Measurements from ENCODE around the gene PRAC1.

Gene PRAC1

GRCh38 chr17:48725004-48725287, 2.6 kb upstream of the PRAC1 start:
- Histone ChIP-seq H3F3A (ENCODE audit: insufficient read depth) (no peaks in the 10 kb centered on the region), H3K79me2 (ENCODE audit: insufficient read depth, low read length) (no peaks in the 10 kb centered on the region), H3K36me3 (ENCODE audit: low read length) (no peaks in the 10 kb centered on the region), H3K27me3 (ENCODE audit: low read length) (no peaks in the 10 kb centered on the region), H3K4me3 (ENCODE audit: insufficient read depth, low read length, poor library complexity, severe bottlenecking) (no peak overlapping the region), H3K9me3 (ENCODE audit: insufficient read depth, low read length) (no peaks in the 10 kb centered on the region), H3K9ac (ENCODE audit: low read length) (no peak overlapping the region), H3K4me2 (ENCODE audit: low read depth, low read length, poor library complexity, severe bottlenecking) (no peak overlapping the region), H3K27ac (ENCODE audit: low read depth, low read length) (no peak overlapping the region), H2AFZ (ENCODE audit: low read depth, low read length, severe bottlenecking) (no peak overlapping the region), H3K9me2 (replicated peaks; ENCODE audit: insufficient read depth, low read length) (no peaks in the 10 kb centered on the region), H4K20me1 (ENCODE audit: low read depth, low read length) (no peaks in the 10 kb centered on the region)
- no peak for TF ChIP-seq CTCF (IDR thresholded peaks at IDR 0.05; ENCODE audit: insufficient read depth, low read length, poor library complexity, severe bottlenecking)

- Histone ChIP-seq H4K20me1 (ENCODE audit: low read depth, low read length) (no peaks in the 10 kb centered on the region), H3K9me3 (ENCODE audit: insufficient read depth, low read length) (no peaks in the 10 kb centered on the region), H3K4me3 (ENCODE audit: insufficient read depth, low read length, poor library complexity, severe bottlenecking) (no peak overlapping the region), H3K9ac (ENCODE audit: low read length) (no peak overlapping the region), H2AFZ (ENCODE audit: low read depth, low read length, severe bottlenecking) (no peak overlapping the region), H3K79me2 (ENCODE audit: insufficient read depth, low read length) (no peaks in the 10 kb centered on the region), H3F3A (ENCODE audit: insufficient read depth) (no peaks in the 10 kb centered on the region), H3K36me3 (ENCODE audit: low read length) (no peaks in the 10 kb centered on the region), H3K27me3 (ENCODE audit: low read length) (no peaks in the 10 kb centered on the region), H3K4me2 (ENCODE audit: low read depth, low read length, poor library complexity, severe bottlenecking) (no peak overlapping the region), H3K27ac (ENCODE audit: low read depth, low read length) (no peak overlapping the region), H3K9me2 (replicated peaks; ENCODE audit: insufficient read depth, low read length) (no peaks in the 10 kb centered on the region)
- TF ChIP-seq EZH2phosphoT487 (conservative IDR thresholded peaks at IDR 0.05; ENCODE audit: low read length) (no peak), CTCF (IDR thresholded peaks at IDR 0.05; ENCODE audit: insufficient read depth, low read length, poor library complexity, severe bottlenecking) (peak; percentile 60)
Observed at GRCh38 chr17:48724251-48725003, 2.1 kb upstream of the PRAC1 start.

- Histone ChIP-seq H2AFZ (ENCODE audit: low read depth, low read length, severe bottlenecking) (no peak overlapping the region), H3K4me3 (ENCODE audit: insufficient read depth, low read length, poor library complexity, severe bottlenecking) (no peak overlapping the region), H3K36me3 (ENCODE audit: low read length) (no peaks in the 10 kb centered on the region), H3F3A (ENCODE audit: insufficient read depth) (no peaks in the 10 kb centered on the region), H3K79me2 (ENCODE audit: insufficient read depth, low read length) (no peaks in the 10 kb centered on the region), H3K9me3 (ENCODE audit: insufficient read depth, low read length) (no peaks in the 10 kb centered on the region), H4K20me1 (ENCODE audit: low read depth, low read length) (no peaks in the 10 kb centered on the region), H3K9me2 (replicated peaks; ENCODE audit: insufficient read depth, low read length) (no peaks in the 10 kb centered on the region), H3K27ac (ENCODE audit: low read depth, low read length) (no peak overlapping the region), H3K4me2 (ENCODE audit: low read depth, low read length, poor library complexity, severe bottlenecking) (no peak overlapping the region), H3K27me3 (ENCODE audit: low read length) (no peaks in the 10 kb centered on the region), H3K9ac (ENCODE audit: low read length) (no peak overlapping the region)
- no peak for TF ChIP-seq CTCF (IDR thresholded peaks at IDR 0.05; ENCODE audit: insufficient read depth, low read length, poor library complexity, severe bottlenecking)
- TF ChIP-seq EZH2phosphoT487 (conservative IDR thresholded peaks at IDR 0.05; ENCODE audit: low read length) = no peak
Observed at GRCh38 chr17:48723423-48724250, 1.3 kb upstream of the PRAC1 start.
